HepG2 (cell line): ENCODE measurements around the gene PGS1. TPM values are rescaled to one million over a fixed set of nuclear protein-coding genes. Genes with fewer than 3 reads are reported as not detected.

Experiments used
- ELF1 ChIP-seq: sonication (generic); formaldehyde crosslinking; IDR thresholded peaks from 2 replicates; pipeline ENCODE4 v1.4.0; 2020; ENCODE audit warnings: missing genetic modification reagents
- MXD4 ChIP-seq: IDR thresholded peaks from 2 replicates; pipeline ENCODE4 v1.6.1; 2016; ENCODE audit warnings: mild to moderate bottlenecking, missing biosample characterization, missing genetic modification reagents
- PHF21A ChIP-seq: sonication (generic); formaldehyde crosslinking; IDR thresholded peaks from 2 replicates; pipeline ENCODE4 v1.5.0; 2020; ENCODE audit warnings: mild to moderate bottlenecking, missing genetic modification reagents
- PLRG1 ChIP-seq: fragments of 450-650 bp; conservative IDR thresholded peaks from 2 replicates; pipeline ENCODE4 v1.6.1; 2016
- SMAD1 ChIP-seq: sonication (generic); formaldehyde crosslinking; IDR thresholded peaks from 2 replicates; pipeline ENCODE4 v1.4.0; 2020; ENCODE audit warnings: missing genetic modification reagents, low read depth, mild to moderate bottlenecking, borderline replicate concordance
- SP4 ChIP-seq: sonication (generic); formaldehyde crosslinking; IDR thresholded peaks from 2 replicates; pipeline ENCODE4 v1.8.1; 2023; ENCODE audit warnings: mild to moderate bottlenecking, missing genetic modification reagents
- ZIK1 ChIP-seq: sonication (generic); formaldehyde crosslinking; IDR thresholded peaks from 2 replicates; pipeline ENCODE4 v1.5.0; 2020; ENCODE audit warnings: mild to moderate bottlenecking, low read depth, missing genetic modification reagents, borderline replicate concordance
- ZNF143 ChIP-seq: sonication (generic); formaldehyde crosslinking; IDR thresholded peaks from 2 replicates; pipeline ENCODE4 v1.4.0; 2020; ENCODE audit warnings: missing genetic modification reagents
- ZNF441 ChIP-seq: sonication (generic); formaldehyde crosslinking; IDR thresholded peaks from 2 replicates; pipeline ENCODE4 v1.7.0; 2021; ENCODE audit warnings: missing genetic modification reagents, borderline replicate concordance
- ZNF501 ChIP-seq: sonication (generic); formaldehyde crosslinking; IDR thresholded peaks from 2 replicates; pipeline ENCODE4 v1.5.1; 2020; ENCODE audit warnings: mild to moderate bottlenecking, moderate library complexity, missing genetic modification reagents
- ZNF556 ChIP-seq: sonication (generic); formaldehyde crosslinking; IDR thresholded peaks from 2 replicates; pipeline ENCODE4 v1.4.0; 2020; ENCODE audit warnings: mild to moderate bottlenecking, missing genetic modification reagents, borderline replicate concordance
- ZNF709 ChIP-seq: sonication (generic); formaldehyde crosslinking; IDR thresholded peaks from 2 replicates; pipeline ENCODE4 v1.5.0; 2020; ENCODE audit warnings: mild to moderate bottlenecking, missing genetic modification reagents
- ZNF737 ChIP-seq: sonication (generic); formaldehyde crosslinking; IDR thresholded peaks from 2 replicates; pipeline ENCODE4 v1.5.0; 2020; ENCODE audit warnings: missing genetic modification reagents, mild to moderate bottlenecking, borderline replicate concordance
- polyA plus RNA-seq, 8 experiments: library from polyadenylated mRNA; depleted of rRNA in 3 of 8; stranded (reverse) in 7 of 8; unstranded in 1 of 8; fragments of >200 nt; fragmentation: Illumina TruSeq in 4 of 8; extraction: Trizol in 4 of 8; gene quantifications; 2 replicates each; pipeline versions ENCODE4 v1.2.1 to v1.2.3, GENCODE V29; 2011 to 2016; ENCODE audit warnings: low read depth in 4 of 8, missing spikeins in 1 of 8, mixed read lengths in 1 of 8; ENCODE audit not compliant: insufficient read depth in 1 of 8
- total RNA-seq, 5 experiments: library from RNA; depleted of rRNA; stranded (reverse); fragments of >200 nt; fragmentation: Illumina TruSeq; extraction: Trizol; gene quantifications; 2 replicates each; pipeline ENCODE4 v1.2.3, GENCODE V29; 2016; ENCODE audit warnings: low read depth in 1 of 5
- TF ChIP-seq, protein P1 (sequence below): IDR thresholded peaks from 2 replicates; pipeline ENCODE4 v1.6.1; 2016
- TF ChIP-seq, protein P2 (sequence below): sonication (generic); formaldehyde crosslinking; IDR thresholded peaks from 2 replicates; pipeline ENCODE4 v1.5.0; 2020; ENCODE audit warnings: missing genetic modification reagents
- TF ChIP-seq, protein P3 (sequence below): sonication (generic); formaldehyde crosslinking; IDR thresholded peaks from 2 replicates; pipeline ENCODE4 v1.8.1; 2022; ENCODE audit warnings: low read depth, mild to moderate bottlenecking, missing genetic modification reagents
- TF ChIP-seq, protein P4 (sequence below): sonication (generic); formaldehyde crosslinking; IDR thresholded peaks from 2 replicates; pipeline ENCODE4 v1.9.0; 2021; ENCODE audit warnings: missing genetic modification reagents, borderline replicate concordance
- TF ChIP-seq, protein P5 (sequence below): sonication (generic); formaldehyde crosslinking; IDR thresholded peaks from 2 replicates; pipeline ENCODE4 v1.9.0; 2021; ENCODE audit warnings: missing genetic modification reagents, borderline replicate concordance

PGS1 gene
- total and polyA plus RNA-seq, 2 of the 13 experiments (the other 11 are each of a cell fraction or from before 2014, with no cell fraction given) = 25.9 to 31.5 TPM

DNA sequence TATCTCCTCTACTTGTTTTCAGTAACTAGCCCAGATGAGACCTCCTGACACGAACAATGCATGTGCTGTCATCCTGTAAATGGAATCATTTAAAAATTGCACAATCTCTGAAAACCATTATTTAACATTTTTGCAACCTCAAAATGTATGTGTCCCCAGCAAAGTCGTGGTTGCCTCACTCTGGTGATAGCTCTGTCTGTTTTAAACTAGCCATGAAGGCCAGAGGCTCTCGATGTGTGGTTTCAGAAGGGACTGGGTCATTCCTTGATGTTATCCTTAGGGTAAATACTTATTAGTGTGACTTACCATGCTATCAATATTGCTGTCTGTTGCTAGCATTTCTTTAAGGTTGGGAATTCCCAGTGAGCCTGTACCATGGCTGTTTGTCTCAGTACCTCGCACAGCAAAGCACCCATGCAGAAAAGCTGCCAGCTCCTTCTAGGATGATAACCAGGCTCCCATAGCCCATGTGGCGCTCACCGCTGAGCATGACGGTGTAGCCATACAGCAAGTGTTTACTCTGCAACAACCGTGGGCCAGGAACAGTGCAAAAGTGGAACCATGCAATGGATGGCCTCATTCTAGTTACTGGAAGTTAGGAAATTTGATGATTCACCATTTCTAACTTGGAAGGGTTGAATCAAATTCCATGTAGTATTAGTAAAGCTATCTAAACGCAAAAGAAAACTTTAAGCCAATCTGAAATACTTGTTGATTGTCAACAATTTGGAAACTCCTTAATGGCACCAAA, 2.9 kb upstream of the PGS1 start (continued):
- no peak for TF ChIP-seq SMAD1 (CRISPR knock-in tag)
- TF ChIP-seq ZNF709 (CRISPR knock-in tag) = no peak
- no peak for TF ChIP-seq ZIK1 (CRISPR knock-in tag)
- TF ChIP-seq, protein P1, sequence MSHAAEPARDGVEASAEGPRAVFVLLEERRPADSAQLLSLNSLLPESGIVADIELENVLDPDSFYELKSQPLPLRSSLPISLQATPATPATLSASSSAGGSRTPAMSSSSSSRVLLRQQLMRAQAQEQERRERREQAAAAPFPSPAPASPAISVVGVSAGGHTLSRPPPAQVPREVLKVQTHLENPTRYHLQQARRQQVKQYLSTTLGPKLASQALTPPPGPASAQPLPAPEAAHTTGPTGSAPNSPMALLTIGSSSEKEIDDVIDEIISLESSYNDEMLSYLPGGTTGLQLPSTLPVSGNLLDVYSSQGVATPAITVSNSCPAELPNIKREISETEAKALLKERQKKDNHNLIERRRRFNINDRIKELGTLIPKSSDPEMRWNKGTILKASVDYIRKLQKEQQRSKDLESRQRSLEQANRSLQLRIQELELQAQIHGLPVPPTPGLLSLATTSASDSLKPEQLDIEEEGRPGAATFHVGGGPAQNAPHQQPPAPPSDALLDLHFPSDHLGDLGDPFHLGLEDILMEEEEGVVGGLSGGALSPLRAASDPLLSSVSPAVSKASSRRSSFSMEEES = peak; percentile 18; the same call in 1 of the 2 replicates
- no peak for TF ChIP-seq ZNF556 (CRISPR knock-in tag)
- TF ChIP-seq ZNF143 = no peak
- no peak for TF ChIP-seq ZNF737
- TF ChIP-seq, protein P2, sequence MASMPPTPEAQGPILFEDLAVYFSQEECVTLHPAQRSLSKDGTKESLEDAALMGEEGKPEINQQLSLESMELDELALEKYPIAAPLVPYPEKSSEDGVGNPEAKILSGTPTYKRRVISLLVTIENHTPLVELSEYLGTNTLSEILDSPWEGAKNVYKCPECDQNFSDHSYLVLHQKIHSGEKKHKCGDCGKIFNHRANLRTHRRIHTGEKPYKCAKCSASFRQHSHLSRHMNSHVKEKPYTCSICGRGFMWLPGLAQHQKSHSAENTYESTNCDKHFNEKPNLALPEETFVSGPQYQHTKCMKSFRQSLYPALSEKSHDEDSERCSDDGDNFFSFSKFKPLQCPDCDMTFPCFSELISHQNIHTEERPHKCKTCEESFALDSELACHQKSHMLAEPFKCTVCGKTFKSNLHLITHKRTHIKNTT (CRISPR knock-in tag) = no peak
- peak; percentile 32; the same call in 1 of the 2 replicates for TF ChIP-seq PHF21A (CRISPR knock-in tag)
- TF ChIP-seq ZNF501 (CRISPR knock-in tag) = no peak
- TF ChIP-seq PLRG1 = no peak
- TF ChIP-seq, protein P3, sequence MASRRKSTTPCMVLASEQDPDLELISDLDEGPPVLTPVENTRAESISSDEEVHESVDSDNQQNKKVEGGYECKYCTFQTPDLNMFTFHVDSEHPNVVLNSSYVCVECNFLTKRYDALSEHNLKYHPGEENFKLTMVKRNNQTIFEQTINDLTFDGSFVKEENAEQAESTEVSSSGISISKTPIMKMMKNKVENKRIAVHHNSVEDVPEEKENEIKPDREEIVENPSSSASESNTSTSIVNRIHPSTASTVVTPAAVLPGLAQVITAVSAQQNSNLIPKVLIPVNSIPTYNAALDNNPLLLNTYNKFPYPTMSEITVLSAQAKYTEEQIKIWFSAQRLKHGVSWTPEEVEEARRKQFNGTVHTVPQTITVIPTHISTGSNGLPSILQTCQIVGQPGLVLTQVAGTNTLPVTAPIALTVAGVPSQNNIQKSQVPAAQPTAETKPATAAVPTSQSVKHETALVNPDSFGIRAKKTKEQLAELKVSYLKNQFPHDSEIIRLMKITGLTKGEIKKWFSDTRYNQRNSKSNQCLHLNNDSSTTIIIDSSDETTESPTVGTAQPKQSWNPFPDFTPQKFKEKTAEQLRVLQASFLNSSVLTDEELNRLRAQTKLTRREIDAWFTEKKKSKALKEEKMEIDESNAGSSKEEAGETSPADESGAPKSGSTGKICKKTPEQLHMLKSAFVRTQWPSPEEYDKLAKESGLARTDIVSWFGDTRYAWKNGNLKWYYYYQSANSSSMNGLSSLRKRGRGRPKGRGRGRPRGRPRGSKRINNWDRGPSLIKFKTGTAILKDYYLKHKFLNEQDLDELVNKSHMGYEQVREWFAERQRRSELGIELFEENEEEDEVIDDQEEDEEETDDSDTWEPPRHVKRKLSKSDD = 0 out of 2 replicates have a peak, but pooled peaks have one; percentile 36
- TF ChIP-seq, protein P4, sequence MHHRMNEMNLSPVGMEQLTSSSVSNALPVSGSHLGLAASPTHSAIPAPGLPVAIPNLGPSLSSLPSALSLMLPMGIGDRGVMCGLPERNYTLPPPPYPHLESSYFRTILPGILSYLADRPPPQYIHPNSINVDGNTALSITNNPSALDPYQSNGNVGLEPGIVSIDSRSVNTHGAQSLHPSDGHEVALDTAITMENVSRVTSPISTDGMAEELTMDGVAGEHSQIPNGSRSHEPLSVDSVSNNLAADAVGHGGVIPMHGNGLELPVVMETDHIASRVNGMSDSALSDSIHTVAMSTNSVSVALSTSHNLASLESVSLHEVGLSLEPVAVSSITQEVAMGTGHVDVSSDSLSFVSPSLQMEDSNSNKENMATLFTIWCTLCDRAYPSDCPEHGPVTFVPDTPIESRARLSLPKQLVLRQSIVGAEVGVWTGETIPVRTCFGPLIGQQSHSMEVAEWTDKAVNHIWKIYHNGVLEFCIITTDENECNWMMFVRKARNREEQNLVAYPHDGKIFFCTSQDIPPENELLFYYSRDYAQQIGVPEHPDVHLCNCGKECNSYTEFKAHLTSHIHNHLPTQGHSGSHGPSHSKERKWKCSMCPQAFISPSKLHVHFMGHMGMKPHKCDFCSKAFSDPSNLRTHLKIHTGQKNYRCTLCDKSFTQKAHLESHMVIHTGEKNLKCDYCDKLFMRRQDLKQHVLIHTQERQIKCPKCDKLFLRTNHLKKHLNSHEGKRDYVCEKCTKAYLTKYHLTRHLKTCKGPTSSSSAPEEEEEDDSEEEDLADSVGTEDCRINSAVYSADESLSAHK = no peak
- peak; percentile 23 for TF ChIP-seq ELF1
- 0 out of 2 replicates have a peak, but pooled peaks have one; percentile 16 for TF ChIP-seq ZNF441
- TF ChIP-seq SP4 (CRISPR knock-in tag) = no peak
- TF ChIP-seq MXD4 (CRISPR knock-in tag) = 0 out of 2 replicates have a peak, but pooled peaks have one; percentile 52
- TF ChIP-seq, protein P5, sequence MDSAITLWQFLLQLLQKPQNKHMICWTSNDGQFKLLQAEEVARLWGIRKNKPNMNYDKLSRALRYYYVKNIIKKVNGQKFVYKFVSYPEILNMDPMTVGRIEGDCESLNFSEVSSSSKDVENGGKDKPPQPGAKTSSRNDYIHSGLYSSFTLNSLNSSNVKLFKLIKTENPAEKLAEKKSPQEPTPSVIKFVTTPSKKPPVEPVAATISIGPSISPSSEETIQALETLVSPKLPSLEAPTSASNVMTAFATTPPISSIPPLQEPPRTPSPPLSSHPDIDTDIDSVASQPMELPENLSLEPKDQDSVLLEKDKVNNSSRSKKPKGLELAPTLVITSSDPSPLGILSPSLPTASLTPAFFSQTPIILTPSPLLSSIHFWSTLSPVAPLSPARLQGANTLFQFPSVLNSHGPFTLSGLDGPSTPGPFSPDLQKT (CRISPR knock-in tag) = no peak
